A673 (cell line): Measurements from ENCODE around the gene ADGRL3.

ENCODE experiments used
- EZH2 ChIP-seq: fragments of 200-600 bp; sonication (generic); IDR thresholded peaks from 2 replicates; pipeline ENCODE4 v1.6.1; 2017; ENCODE audit warnings: borderline replicate concordance, low read depth, mild to moderate bottlenecking, mixed read lengths, antibody characterized with exemption, low read length; ENCODE audit not compliant: poor library complexity, severe bottlenecking
- TF ChIP-seq, protein P1 (sequence below): fragments of 300-800, 200-600 bp; sonication (generic); conservative IDR thresholded peaks from 2 replicates; pipeline ENCODE4 v1.5.1; 2017; ENCODE audit warnings: low read depth, mild to moderate bottlenecking, antibody characterized with exemption, low read length, moderate library complexity, mixed read lengths

- TF ChIP-seq, protein P1, sequence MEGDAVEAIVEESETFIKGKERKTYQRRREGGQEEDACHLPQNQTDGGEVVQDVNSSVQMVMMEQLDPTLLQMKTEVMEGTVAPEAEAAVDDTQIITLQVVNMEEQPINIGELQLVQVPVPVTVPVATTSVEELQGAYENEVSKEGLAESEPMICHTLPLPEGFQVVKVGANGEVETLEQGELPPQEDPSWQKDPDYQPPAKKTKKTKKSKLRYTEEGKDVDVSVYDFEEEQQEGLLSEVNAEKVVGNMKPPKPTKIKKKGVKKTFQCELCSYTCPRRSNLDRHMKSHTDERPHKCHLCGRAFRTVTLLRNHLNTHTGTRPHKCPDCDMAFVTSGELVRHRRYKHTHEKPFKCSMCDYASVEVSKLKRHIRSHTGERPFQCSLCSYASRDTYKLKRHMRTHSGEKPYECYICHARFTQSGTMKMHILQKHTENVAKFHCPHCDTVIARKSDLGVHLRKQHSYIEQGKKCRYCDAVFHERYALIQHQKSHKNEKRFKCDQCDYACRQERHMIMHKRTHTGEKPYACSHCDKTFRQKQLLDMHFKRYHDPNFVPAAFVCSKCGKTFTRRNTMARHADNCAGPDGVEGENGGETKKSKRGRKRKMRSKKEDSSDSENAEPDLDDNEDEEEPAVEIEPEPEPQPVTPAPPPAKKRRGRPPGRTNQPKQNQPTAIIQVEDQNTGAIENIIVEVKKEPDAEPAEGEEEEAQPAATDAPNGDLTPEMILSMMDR, result no peak
- TF ChIP-seq EZH2, result no peak
Measured at GRCh38 chr4:61619528-61619927, 419.4 kb downstream of the ADGRL3 start.
